ENCODE results near the gene PLCD4. TPM values are rescaled to one million over a fixed set of nuclear protein-coding genes. Genes with fewer than 3 reads are reported as not detected.

Gene PLCD4
- total RNA-seq, 4 donors from 2014 or later, result 2.6 to 5.8 (median 4.8) TPM

DNA sequence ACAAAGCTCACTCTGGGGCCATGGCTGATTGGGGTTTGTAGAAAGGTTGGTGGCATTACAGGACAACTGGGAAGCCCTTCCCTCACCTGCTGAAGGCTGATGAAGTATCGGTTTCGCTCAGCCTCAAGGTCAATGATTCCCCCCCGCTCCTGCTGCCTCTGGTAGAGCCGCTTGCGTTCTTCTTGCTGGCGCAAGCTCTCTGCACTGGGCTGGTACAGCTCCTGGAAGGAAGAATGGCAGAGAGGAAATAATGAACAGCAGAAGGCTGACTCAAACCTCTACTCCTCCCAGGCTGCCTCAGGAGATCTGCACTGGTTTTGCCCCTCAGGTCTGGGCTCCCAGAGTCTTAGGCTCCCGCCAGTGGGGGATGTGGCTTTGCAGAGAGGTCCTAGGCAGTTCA is 57.0 kb downstream of the PLCD4 start:
- H3K36me3 ChIP-seq, result peaks cover 64 to 79% (median 74%) of the 10 kb centered on the region in 4 donors
- H3K27me3 ChIP-seq, result no peaks in the 10 kb centered on the region
- no peak overlapping the region for H3K27ac ChIP-seq (replicated peaks in 1 of 4)
- intact Hi-C loops (cut with DNase I), result loop anchor here (5.0 kb wide), 1 partner anchor 257 kb away; no protein-coding TSS in a partner anchor
- no peaks in the 10 kb centered on the region for H3K9me3 ChIP-seq
- WGBS, result 95% methylated on average over 7 of the region's 7 CpGs
- no peak for TF ChIP-seq EP300 (IDR thresholded peaks at IDR 0.05)
- TF ChIP-seq, protein P1, sequence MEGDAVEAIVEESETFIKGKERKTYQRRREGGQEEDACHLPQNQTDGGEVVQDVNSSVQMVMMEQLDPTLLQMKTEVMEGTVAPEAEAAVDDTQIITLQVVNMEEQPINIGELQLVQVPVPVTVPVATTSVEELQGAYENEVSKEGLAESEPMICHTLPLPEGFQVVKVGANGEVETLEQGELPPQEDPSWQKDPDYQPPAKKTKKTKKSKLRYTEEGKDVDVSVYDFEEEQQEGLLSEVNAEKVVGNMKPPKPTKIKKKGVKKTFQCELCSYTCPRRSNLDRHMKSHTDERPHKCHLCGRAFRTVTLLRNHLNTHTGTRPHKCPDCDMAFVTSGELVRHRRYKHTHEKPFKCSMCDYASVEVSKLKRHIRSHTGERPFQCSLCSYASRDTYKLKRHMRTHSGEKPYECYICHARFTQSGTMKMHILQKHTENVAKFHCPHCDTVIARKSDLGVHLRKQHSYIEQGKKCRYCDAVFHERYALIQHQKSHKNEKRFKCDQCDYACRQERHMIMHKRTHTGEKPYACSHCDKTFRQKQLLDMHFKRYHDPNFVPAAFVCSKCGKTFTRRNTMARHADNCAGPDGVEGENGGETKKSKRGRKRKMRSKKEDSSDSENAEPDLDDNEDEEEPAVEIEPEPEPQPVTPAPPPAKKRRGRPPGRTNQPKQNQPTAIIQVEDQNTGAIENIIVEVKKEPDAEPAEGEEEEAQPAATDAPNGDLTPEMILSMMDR (IDR thresholded peaks at IDR 0.05), result no peak
- no peak for TF ChIP-seq POLR2A (IDR thresholded peaks at IDR 0.05; ENCODE audit: low read depth)
- TF ChIP-seq POLR2AphosphoS5 (IDR thresholded peaks at IDR 0.05), result no peak
- DNase-seq (ENCODE audit: extremely low spot score), result no peak
- H3K4me3 ChIP-seq, result no peak overlapping the region
- peaks cover 5 to 13% (median 11%) of the 10 kb centered on the region in 4 donors for H3K4me1 ChIP-seq

DNA sequence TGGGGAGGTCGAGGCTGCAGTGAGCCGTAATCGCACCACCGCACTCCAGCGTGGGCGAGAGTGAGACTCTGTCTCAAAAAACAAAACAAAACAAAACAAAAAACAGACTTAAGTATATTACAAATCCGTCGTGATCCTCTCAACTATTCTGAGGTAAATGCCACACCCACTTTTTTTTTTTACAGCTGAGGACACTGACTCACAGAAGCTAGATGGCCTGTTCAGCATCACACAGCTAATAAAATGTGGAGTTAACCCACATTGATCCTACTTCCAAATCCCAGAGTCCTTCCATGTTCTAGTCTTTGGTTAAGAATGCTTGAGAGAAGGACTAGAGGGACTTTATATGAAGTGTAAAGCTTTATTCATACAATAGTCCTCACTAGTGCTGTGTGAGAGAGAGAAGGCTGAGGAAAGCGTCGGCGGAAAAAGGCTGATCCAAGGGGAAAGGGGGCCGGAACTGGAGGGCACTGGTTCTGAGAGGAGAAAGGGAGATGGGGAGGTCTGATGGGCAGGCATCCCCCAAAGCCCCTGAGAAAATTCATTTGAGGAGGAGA is 63.5 kb downstream of the PLCD4 start:
- TF ChIP-seq POLR2AphosphoS5 (IDR thresholded peaks at IDR 0.05) (no peak), POLR2A (IDR thresholded peaks at IDR 0.05; ENCODE audit: low read depth) (no peak)
- TF ChIP-seq, protein P1 (IDR thresholded peaks at IDR 0.05), result no peak
- intact Hi-C loops (cut with DNase I), result no loop called here
- H3K36me3 ChIP-seq, result peaks cover 20 to 43% (median 33%) of the 10 kb centered on the region in 4 donors
- peak overlapping the region; percentile 62 to 93 (median 78) for H3K4me3 ChIP-seq
- peaks cover 16 to 22% (median 20%) of the 10 kb centered on the region in 4 donors for H3K4me1 ChIP-seq
- DNase-seq (ENCODE audit: extremely low spot score), result no peak
- H3K9me3 ChIP-seq, result no peaks in the 10 kb centered on the region
- WGBS, result 48% methylated on average over 12 of the region's 12 CpGs
- H3K27ac ChIP-seq (replicated peaks in 1 of 4), result peak overlapping the region; percentile 77 to 85 (median 80)
- no peaks in the 10 kb centered on the region for H3K27me3 ChIP-seq

DNA sequence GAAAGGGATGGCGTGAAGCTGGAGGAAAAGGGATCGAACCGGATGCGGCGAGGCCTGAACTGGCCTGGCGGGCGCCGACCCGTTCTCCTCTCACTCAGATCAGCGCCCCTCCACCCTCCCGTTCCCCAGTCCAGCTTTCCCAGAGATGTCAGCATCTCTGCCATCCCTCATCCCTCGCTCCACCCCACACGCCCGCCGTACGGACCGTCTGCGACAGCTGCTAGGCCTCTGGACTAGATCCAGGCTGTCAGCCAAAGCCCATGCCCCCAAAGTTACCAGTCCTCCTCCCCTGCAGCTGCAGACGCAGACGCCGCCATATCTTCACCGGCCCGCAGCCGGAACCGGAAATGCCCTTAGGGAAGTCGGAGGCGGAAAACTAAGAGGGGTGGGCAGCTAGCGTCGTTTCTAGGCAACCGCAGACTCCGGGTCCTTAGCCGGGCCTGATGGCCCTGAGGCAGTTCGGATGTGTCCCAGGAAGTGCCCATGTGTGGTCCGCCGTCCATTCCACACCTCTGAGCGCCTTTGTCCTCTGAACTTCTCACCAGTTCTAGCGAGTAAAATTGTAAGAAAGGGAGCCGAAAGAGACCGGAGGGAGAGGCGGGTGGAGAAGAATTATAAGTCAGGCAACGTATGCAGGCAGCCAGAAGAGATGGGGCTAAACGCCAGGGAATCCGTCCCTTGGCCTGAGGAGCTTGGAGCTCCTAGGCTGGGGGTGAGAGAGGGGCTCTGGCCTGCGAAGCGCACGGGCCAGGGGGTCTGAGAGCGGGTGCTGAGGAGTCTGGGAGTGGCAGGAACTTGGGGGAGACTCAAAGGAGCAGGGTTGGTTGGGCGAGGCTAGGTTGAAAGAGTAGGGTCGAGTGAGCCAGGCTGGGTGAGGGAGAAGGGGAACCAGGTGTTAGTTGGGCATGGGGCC is 64.2 kb downstream of the PLCD4 start, which contains the start of the genes RNF25 and STK36:
RNF25 (minus strand) TSS at position 349 of the 913 bp plus-strand sequence; CDS start at position 317, 32 bp downstream.
STK36 (plus strand) TSS at position 433 of the 913 bp plus-strand sequence. CDS start 744 bp downstream, outside the sequence.
- no peaks in the 10 kb centered on the region for H3K9me3 ChIP-seq
- H3K27me3 ChIP-seq, result no peaks in the 10 kb centered on the region
- intact Hi-C loops (cut with DNase I), result no loop called here
- peaks cover 16 to 22% (median 20%) of the 10 kb centered on the region in 4 donors for H3K4me1 ChIP-seq
- under 1% methylated on average over 43 of the region's 49 CpGs for WGBS
- peak within 1 kb of the TSS; percentile 77 to 85 (median 80) for H3K27ac ChIP-seq (replicated peaks in 1 of 4)
- peak within 1 kb of the TSS; percentile 62 to 93 (median 78) for H3K4me3 ChIP-seq
- TF ChIP-seq POLR2AphosphoS5 (IDR thresholded peaks at IDR 0.05) (peak; percentile 85 to 94), EP300 (IDR thresholded peaks at IDR 0.05) (no peak), POLR2A (IDR thresholded peaks at IDR 0.05; ENCODE audit: low read depth) (peak; percentile 37)
- peaks cover 13 to 43% (median 31%) of the 10 kb centered on the region in 4 donors for H3K36me3 ChIP-seq
- peak; percentile 96 for DNase-seq (ENCODE audit: extremely low spot score)

DNA sequence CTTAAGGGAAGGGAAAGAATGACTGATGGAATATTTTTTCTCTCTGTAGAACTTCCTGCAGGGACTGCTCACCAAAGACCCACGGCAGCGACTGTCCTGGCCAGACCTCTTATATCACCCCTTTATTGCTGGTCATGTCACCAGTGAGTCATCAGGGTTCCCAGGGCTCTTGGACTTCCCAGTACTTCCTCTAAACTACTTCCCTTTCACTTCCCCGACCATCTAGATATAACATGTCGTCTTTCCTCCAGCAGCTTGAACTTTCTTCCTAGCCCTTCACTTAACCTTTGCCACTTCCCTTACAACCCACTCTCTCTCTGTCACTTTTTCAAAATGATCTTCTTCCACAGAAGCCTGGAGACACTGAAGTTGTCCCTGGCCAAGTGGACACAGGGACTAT is 71.4 kb downstream of the PLCD4 start:
- H3K9me3 ChIP-seq, result no peaks in the 10 kb centered on the region
- H3K27me3 ChIP-seq, result no peaks in the 10 kb centered on the region
- 70% methylated on average over 4 of the region's 4 CpGs for WGBS
- no peak for TF ChIP-seq POLR2AphosphoS5 (IDR thresholded peaks at IDR 0.05)
- no peak for TF ChIP-seq EP300 (IDR thresholded peaks at IDR 0.05)
- TF ChIP-seq, protein P1 (IDR thresholded peaks at IDR 0.05), result no peak
- TF ChIP-seq POLR2A (IDR thresholded peaks at IDR 0.05; ENCODE audit: low read depth), result no peak
- no peak overlapping the region for H3K4me3 ChIP-seq
- DNase-seq (ENCODE audit: extremely low spot score), result no peak
- H3K36me3 ChIP-seq, result peaks cover 16 to 75% (median 41%) of the 10 kb centered on the region in 4 donors
- no peaks in the 10 kb centered on the region for H3K4me1 ChIP-seq
- intact Hi-C loops (cut with DNase I), result no loop called here
- H3K27ac ChIP-seq (replicated peaks in 1 of 4), result no peak overlapping the region

DNA sequence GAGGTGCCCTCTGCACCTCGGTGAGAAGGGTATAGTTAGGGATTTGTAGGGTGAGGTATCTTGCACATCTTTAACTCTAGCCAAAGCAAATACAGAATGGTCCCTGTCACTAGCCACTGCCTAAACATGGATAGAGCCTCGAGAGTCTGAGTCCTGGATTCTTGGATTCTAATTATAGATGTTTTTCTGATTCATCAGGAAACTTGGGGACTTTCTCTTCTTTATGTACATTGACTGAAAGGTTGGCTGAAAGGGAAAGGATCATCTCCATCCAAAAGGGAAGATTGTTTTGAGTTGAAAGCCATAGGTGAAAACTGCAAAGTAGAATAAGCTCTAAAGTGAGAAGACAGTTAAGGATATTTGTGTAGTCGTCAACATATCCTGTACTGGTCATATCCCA is 72.4 kb downstream of the PLCD4 start:
- H3K36me3 ChIP-seq, result peaks cover 16 to 79% (median 44%) of the 10 kb centered on the region in 4 donors

More for the DNA sequence above, 72.4 kb downstream of the PLCD4 start:
- intact Hi-C loops (cut with DNase I), result no loop called here
- no peaks in the 10 kb centered on the region for H3K9me3 ChIP-seq
- TF ChIP-seq EP300 (IDR thresholded peaks at IDR 0.05), result no peak
- TF ChIP-seq, protein P1 (IDR thresholded peaks at IDR 0.05), result no peak
- no peak for TF ChIP-seq POLR2A (IDR thresholded peaks at IDR 0.05; ENCODE audit: low read depth)
- no peak for TF ChIP-seq POLR2AphosphoS5 (IDR thresholded peaks at IDR 0.05)
- no peaks in the 10 kb centered on the region for H3K27me3 ChIP-seq
- DNase-seq (ENCODE audit: extremely low spot score), result no peak
- no peak overlapping the region for H3K4me3 ChIP-seq
- H3K27ac ChIP-seq (replicated peaks in 1 of 4), result no peak overlapping the region
- 73% methylated on average over 3 of the region's 3 CpGs for WGBS
- H3K4me1 ChIP-seq, result no peaks in the 10 kb centered on the region
